ENCODE measurements around the gene RAB42.
A peak's percentile ranks its signal among the peaks of the same experiment; 100 is the strongest.

The RAB42 gene

GRCh38 chr1:28591708-28592320 is at the start of gene RAB42:
Gene RAB42 (plus strand): TSS chr1:28592265. CDS start chr1:28592512, 247 bp downstream.
- DNase-seq: peak; percentile 57

GRCh38 chr1:28545246-28545628 is 46.8 kb upstream of the RAB42 start:
- no peak for DNase-seq

- no peak for DNase-seq
Measured at GRCh38 chr1:28548318-28548717, 43.7 kb upstream of the RAB42 start.

- DNase-seq: no peak
Measured at GRCh38 chr1:28551381-28551780, 40.7 kb upstream of the RAB42 start.

GRCh38 chr1:28552758-28553663 is 39.1 kb upstream of the RAB42 start, which contains the start of gene TRNAU1AP:
Gene TRNAU1AP (plus strand): TSS chr1:28553085. CDS start chr1:28553111, 26 bp downstream.
- DNase-seq: peak; percentile 96

- no peak for DNase-seq
Measured at GRCh38 chr1:28560886-28561285, 31.2 kb upstream of the RAB42 start.

GRCh38 chr1:28564310-28564709 is 27.8 kb upstream of the RAB42 start:
- DNase-seq: no peak

- no peak for DNase-seq
Measured at GRCh38 chr1:28565040-28565439, 27.0 kb upstream of the RAB42 start.

GRCh38 chr1:28565726-28566125 is 26.3 kb upstream of the RAB42 start:
- no peak for DNase-seq

GRCh38 chr1:28566931-28567330 is 25.1 kb upstream of the RAB42 start:
- DNase-seq: no peak

GRCh38 chr1:28571911-28572310 is 20.2 kb upstream of the RAB42 start:
- DNase-seq: no peak

- DNase-seq: peak; percentile 84
Measured at GRCh38 chr1:28572891-28573290, 19.2 kb upstream of the RAB42 start.

GRCh38 chr1:28573564-28573963 is 18.5 kb upstream of the RAB42 start:
- no peak for DNase-seq

GRCh38 chr1:28577052-28577678 is 14.9 kb upstream of the RAB42 start:
- peak; percentile 35 for DNase-seq

GRCh38 chr1:28577738-28578536 is 14.1 kb upstream of the RAB42 start:
- DNase-seq: peak; percentile 38

GRCh38 chr1:28578696-28579218 is 13.3 kb upstream of the RAB42 start:
- DNase-seq: peak; percentile 15

GRCh38 chr1:28579401-28579800 is 12.7 kb upstream of the RAB42 start:
- peak; percentile 15 for DNase-seq

GRCh38 chr1:28580722-28581530 is 11.1 kb upstream of the RAB42 start:
- peak; percentile 34 for DNase-seq

GRCh38 chr1:28581531-28582247 is 10.4 kb upstream of the RAB42 start:
- peak; percentile 96 for DNase-seq

GRCh38 chr1:28582248-28582615 is 9.8 kb upstream of the RAB42 start:
- DNase-seq: peak; percentile 47
